Breast epithelium (tissue), 4 donors: Measurements from ENCODE around the gene MAP3K5. TPM values are rescaled to one million over a fixed set of nuclear protein-coding genes. Genes with fewer than 3 reads are reported as not detected.
"Not testable (repeated sequence)": the region's sequence is repeated elsewhere in the genome, so short reads cannot be mapped to it uniquely, and the experiment has no call there.

Experiments used
- DNase-seq, 2 donors: peaks; one replicate each; pipeline ENCODE4 v3.0.0-alpha.2; 2019; ENCODE audit warnings: low spot score in 2 of 2
- H3K27ac ChIP-seq, 2 donors: fragments of 200-600 bp; sonication (generic) in 1 of 2; one replicate each; pipeline ENCODE4 v1.5.1; 2016 to 2019; ENCODE audit warnings: mild to moderate bottlenecking in 1 of 2
- H3K27me3 ChIP-seq, 2 donors: fragments of 200-600 bp; sonication (generic) in 1 of 2; one replicate each; pipeline versions ENCODE4 v1.5.1 to v1.6.0; 2017 to 2019; ENCODE audit warnings: control low read depth in 1 of 2, mild to moderate bottlenecking in 1 of 2
- H3K36me3 ChIP-seq: fragments of 200-600 bp; one replicate; pipeline ENCODE4 v1.5.1; 2019
- H3K4me1 ChIP-seq, 2 donors: fragments of 200-600 bp; sonication (generic); one replicate each; pipeline ENCODE4 v1.5.1; 2016 to 2019; ENCODE audit warnings: control low read depth in 1 of 2
- H3K4me3 ChIP-seq, 3 donors: fragments of 200-600 bp; sonication (generic); 1 replicate in 2 of 3; 2 replicates in 1 of 3; pipeline ENCODE4 v1.5.1; 2016 to 2019; ENCODE audit warnings: mild to moderate bottlenecking in 3 of 3, moderate library complexity in 2 of 3
- H3K9me3 ChIP-seq, 2 donors: fragments of 200-600 bp; sonication (generic) in 1 of 2; one replicate each; pipeline ENCODE4 v1.5.1; 2016 to 2019; ENCODE audit warnings: control low read depth in 1 of 2
- POLR2A ChIP-seq: fragments of 450-650 bp; IDR thresholded peaks from one replicate; pipeline ENCODE4 v1.6.1; 2016; ENCODE audit warnings: antibody characterized with exemption, mild to moderate bottlenecking, moderate library complexity
- POLR2AphosphoS5 ChIP-seq, 3 donors: sonication (generic); formaldehyde crosslinking; IDR thresholded peaks; one replicate each; pipeline ENCODE4 v1.6.1; 2017; ENCODE audit warnings: antibody characterized with exemption in 3 of 3
- intact Hi-C: fragments of 100-400 bp; cut with DNase I; formaldehyde crosslinking; loops from one replicate; pipeline ENCODE4 v1.15.1; 2023; ENCODE audit warnings: low total_unique reads
- total RNA-seq, 3 donors: library from RNA; depleted of rRNA; stranded (reverse); fragments of >200 nt; gene quantifications; one replicate each; pipeline ENCODE4 v1.1.0, GENCODE V29; 2016
- TF ChIP-seq, protein P1 (sequence below), 3 donors: fragments of 450-650 bp; IDR thresholded peaks; one replicate each; pipeline ENCODE4 v1.5.1; 2016 to 2017; ENCODE audit warnings: antibody characterized with exemption in 3 of 3, mild to moderate bottlenecking in 3 of 3, moderate library complexity in 3 of 3

Gene MAP3K5
- total RNA-seq, 3 donors from 2014 or later: 18.6 to 40.0 (median 33.2) TPM

DNA sequence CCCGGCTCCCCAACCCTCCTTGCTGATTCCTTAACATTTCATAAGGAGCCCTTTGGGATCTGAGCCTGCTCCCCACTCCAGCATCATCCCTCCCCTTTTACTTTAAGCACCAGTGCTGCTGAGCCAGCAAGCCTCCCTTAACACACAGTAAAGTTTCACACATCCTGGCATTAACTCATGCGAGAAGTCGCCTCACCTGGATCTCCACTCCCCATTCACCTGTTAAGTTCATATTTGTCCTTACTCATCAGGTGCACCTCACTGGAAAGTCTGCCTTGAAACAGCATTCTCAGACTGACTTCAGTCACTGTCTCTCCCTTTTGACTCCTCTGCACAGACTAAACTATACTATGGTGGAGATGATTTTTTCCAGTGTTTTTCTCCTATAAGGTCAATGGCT, 194.2 kb downstream of the MAP3K5 start:
- Histone ChIP-seq H3K27me3 (no peaks in the 10 kb centered on the region), H3K9me3 (no peaks in the 10 kb centered on the region), H3K36me3 (no peaks in the 10 kb centered on the region), H3K4me1 (no peaks in the 10 kb centered on the region), H3K27ac (no peak overlapping the region), H3K4me3 (no peak overlapping the region)
- no peak for DNase-seq
- intact Hi-C loops: no loop called here
- no peak for TF ChIP-seq POLR2A
- TF ChIP-seq POLR2AphosphoS5 (IDR thresholded peaks at IDR 0.05): no peak
- TF ChIP-seq, protein P1, sequence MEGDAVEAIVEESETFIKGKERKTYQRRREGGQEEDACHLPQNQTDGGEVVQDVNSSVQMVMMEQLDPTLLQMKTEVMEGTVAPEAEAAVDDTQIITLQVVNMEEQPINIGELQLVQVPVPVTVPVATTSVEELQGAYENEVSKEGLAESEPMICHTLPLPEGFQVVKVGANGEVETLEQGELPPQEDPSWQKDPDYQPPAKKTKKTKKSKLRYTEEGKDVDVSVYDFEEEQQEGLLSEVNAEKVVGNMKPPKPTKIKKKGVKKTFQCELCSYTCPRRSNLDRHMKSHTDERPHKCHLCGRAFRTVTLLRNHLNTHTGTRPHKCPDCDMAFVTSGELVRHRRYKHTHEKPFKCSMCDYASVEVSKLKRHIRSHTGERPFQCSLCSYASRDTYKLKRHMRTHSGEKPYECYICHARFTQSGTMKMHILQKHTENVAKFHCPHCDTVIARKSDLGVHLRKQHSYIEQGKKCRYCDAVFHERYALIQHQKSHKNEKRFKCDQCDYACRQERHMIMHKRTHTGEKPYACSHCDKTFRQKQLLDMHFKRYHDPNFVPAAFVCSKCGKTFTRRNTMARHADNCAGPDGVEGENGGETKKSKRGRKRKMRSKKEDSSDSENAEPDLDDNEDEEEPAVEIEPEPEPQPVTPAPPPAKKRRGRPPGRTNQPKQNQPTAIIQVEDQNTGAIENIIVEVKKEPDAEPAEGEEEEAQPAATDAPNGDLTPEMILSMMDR (IDR thresholded peaks at IDR 0.05): no peak

DNA sequence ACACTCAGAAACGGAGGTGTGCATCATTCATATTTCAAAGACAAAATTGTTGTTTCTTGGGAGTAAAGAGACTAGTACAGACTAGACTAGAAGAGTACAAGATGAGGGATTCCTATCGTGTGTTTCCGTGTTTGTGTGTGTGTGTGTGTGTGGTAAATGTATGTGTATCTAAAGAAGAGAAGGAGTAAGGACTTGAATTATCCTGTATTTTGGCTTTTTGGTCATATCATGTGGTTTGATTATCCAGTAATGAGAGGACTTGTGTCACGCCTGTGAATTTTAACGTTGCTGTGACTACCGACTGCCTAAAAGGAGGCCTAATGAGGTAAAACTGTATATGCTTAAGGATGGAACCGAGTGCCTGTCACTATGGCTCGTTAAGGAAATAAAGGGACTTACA, 197.6 kb downstream of the MAP3K5 start:
- intact Hi-C loops: no loop called here
- Histone ChIP-seq H3K4me3 (no peak overlapping the region), H3K27ac (no peak overlapping the region), H3K36me3 (no peaks in the 10 kb centered on the region), H3K4me1 (no peaks in the 10 kb centered on the region), H3K9me3 (no peaks in the 10 kb centered on the region), H3K27me3 (no peaks in the 10 kb centered on the region)
- TF ChIP-seq, protein P1 (IDR thresholded peaks at IDR 0.05): no peak
- TF ChIP-seq POLR2A (no peak), POLR2AphosphoS5 (IDR thresholded peaks at IDR 0.05) (no peak)
- DNase-seq: no peak

DNA sequence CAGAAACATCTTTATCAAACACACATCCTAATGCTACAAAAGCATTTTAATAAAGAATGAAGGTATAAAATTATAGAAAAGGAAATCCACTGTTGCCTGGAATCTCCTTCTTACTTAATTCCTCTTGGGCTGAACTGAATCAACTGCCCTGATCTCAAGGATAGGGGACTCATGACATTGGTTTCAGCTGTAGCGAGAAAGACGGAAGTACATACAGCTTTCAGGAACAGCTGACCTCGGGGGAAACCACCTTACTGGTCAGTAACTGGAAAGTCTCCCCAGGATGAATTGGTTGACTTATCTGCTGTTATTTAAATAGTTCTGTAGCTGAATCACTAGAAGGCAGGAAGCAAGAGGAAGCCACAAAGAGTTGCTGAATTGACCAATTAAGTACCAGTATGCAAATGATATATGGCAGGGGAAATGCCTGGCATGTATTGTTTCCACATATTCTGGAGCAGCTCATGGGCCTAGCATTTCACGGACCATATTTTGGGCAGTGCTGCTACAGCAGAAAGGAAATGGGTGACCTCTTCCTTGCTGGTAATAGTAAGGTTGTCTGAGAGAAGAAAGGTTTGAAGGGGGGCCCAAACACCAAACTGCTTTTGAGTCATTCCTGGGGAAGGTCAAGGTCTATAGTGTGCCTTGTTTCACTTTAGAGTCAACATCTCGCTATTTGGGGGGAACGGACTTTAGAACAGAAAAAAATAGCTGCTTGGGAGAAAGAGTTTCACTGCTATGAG, 198.4 kb downstream of the MAP3K5 start:
- no peak for TF ChIP-seq POLR2A
- Histone ChIP-seq H3K36me3 (no peaks in the 10 kb centered on the region), H3K4me3 (no peak overlapping the region), H3K4me1 (no peaks in the 10 kb centered on the region), H3K9me3 (no peaks in the 10 kb centered on the region), H3K27me3 (no peaks in the 10 kb centered on the region), H3K27ac (no peak overlapping the region)
- DNase-seq: no peak
- intact Hi-C loops: no loop called here

DNA sequence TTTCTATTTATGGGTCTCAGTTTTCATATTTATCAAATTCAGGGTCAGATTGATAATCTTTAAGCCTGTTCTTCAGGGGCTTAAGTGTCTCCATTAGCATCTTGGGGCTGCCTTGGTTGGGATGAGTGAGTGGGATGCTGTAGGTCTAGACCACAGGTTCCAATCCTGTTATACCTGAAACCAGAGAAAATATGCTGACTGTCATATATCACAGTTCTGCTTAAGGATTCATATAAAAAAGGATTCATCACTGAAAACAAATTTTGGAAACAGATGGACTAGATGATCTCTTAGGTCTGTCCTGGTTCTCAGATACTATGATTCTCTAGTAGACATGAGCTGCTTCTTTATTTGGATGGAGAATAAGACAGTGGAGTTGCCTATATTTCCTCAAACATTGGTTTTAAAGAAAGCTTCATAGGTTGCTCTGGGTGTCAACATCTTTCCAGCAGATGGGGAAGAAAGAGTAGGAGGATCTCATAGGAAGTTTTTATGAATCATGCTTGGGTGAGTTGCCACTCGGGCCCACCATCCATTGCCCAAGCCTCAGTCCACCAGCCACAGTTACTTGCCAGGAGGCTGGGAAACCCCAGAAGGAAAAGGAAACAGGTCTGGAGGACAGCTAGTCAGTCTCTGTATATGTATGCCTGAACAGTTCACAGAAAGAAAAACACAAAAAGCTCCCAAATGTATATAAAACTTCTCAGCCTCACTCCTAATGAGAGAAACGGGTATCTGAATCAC, 199.2 kb downstream of the MAP3K5 start:
- TF ChIP-seq, protein P1 (IDR thresholded peaks at IDR 0.05): no peak
- TF ChIP-seq POLR2A (no peak), POLR2AphosphoS5 (IDR thresholded peaks at IDR 0.05) (no peak)
- Histone ChIP-seq H3K27me3 (no peaks in the 10 kb centered on the region), H3K9me3 (no peaks in the 10 kb centered on the region), H3K4me1 (no peaks in the 10 kb centered on the region), H3K4me3 (no peak overlapping the region), H3K36me3 (no peaks in the 10 kb centered on the region), H3K27ac (no peak overlapping the region)
- intact Hi-C loops: no loop called here
- DNase-seq: no peak

DNA sequence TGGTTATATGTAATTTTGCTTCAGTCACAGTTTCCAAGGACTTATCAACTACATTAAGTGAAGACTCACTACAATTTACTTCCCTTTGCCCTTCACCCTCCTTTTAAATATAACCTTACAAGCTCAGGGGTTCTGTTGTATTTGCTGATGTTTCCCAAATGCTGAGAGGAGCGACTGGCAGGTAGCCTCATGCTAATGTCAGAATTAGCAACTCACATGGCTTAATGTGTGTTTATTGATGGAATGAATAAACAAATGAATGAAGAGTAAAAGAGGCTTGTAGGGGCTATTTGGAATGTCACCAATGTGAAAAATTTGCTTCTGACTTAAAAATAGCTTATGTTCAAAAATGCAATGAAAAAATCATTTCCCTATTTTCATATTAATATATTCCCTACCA, 200.7 kb downstream of the MAP3K5 start:
- H3K9me3 ChIP-seq: no peaks in the 10 kb centered on the region
- DNase-seq: no peak
- intact Hi-C loops: no loop called here
- H3K27me3 ChIP-seq: no peaks in the 10 kb centered on the region
- no peaks in the 10 kb centered on the region for H3K4me1 ChIP-seq
- no peak overlapping the region for H3K4me3 ChIP-seq
- H3K27ac ChIP-seq: no peak overlapping the region
- no peaks in the 10 kb centered on the region for H3K36me3 ChIP-seq
- TF ChIP-seq POLR2A (no peak), POLR2AphosphoS5 (IDR thresholded peaks at IDR 0.05) (no peak)
- TF ChIP-seq, protein P1 (IDR thresholded peaks at IDR 0.05): no peak

DNA sequence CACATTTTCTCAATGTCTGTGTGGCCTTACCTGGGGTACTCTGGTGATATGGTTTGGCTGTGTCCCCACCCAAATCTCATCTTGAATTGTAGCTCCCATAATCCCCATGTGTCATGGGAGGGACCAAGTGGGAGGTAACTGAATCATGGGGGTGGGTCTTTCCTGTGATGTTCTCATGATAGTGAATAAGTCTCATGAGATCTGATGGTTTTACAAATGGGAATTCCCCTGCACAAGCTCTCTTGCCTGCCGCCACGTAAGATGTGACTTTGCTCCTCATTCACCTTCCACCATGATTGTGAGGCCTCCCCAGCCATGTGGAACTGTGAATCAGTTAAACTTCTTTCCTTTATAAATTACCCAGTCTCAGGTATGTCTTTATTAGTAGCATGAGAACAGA, 201.4 kb downstream of the MAP3K5 start:
- H3K4me1 ChIP-seq, H3K9me3 ChIP-seq, DNase-seq, H3K27ac ChIP-seq, H3K4me3 ChIP-seq, H3K36me3 ChIP-seq, H3K27me3 ChIP-seq, intact Hi-C loops: not testable (repeated sequence)
